RWPE1 (cell line): Measurements from ENCODE around the gene UST.

Experiments used
- CTCF ChIA-PET: fragments of 350-600 bp; sonication (Branson Sonifier 250); formaldehyde crosslinking; extraction: SDS; loops from one replicate; lab custom pipeline; 2021; lab: Yijun Ruan, JAX
- POLR2A ChIA-PET: fragments of 400-600 bp; formaldehyde crosslinking; extraction: SDS; loops from one replicate; lab custom pipeline; 2020; ENCODE audit warnings: antibody characterized with exemption; ENCODE audit not compliant: low non-redundant PET; lab: Yijun Ruan, JAX
- DNase-seq: peaks from one replicate; pipeline ENCODE4 v3.0.0; 2012; ENCODE audit warnings: low spot score
- H3K27ac ChIP-seq: fragments of 450-650 bp; 2 replicates; pipeline ENCODE4 v1.5.1; 2017
- TF ChIP-seq, protein P1 (sequence below): fragments of 450-650 bp; conservative IDR thresholded peaks from 2 replicates; pipeline ENCODE4 v1.5.1; 2017; ENCODE audit warnings: low read depth, mild to moderate bottlenecking

Gene UST

DNA sequence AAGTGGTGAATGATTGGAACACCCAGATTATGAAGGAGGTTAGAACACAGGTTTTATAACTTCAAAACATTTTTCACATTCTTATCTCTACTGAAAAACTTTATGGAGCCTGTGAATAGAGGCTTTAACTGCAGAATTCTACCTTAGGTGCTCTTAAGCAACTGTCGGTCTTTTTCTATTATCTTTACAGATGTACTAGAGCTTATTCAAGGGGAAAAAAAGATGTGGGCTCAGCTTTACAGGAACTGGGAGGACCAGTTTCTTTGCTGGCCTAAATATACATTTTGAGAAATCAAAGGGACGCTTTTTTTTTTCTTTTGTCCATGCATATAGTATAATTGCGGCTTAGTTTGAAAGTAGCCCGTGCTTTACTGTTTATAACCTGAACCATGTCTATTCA, 58.9 kb downstream of the UST start:
- DNase-seq = no peak
- TF ChIP-seq, protein P1, sequence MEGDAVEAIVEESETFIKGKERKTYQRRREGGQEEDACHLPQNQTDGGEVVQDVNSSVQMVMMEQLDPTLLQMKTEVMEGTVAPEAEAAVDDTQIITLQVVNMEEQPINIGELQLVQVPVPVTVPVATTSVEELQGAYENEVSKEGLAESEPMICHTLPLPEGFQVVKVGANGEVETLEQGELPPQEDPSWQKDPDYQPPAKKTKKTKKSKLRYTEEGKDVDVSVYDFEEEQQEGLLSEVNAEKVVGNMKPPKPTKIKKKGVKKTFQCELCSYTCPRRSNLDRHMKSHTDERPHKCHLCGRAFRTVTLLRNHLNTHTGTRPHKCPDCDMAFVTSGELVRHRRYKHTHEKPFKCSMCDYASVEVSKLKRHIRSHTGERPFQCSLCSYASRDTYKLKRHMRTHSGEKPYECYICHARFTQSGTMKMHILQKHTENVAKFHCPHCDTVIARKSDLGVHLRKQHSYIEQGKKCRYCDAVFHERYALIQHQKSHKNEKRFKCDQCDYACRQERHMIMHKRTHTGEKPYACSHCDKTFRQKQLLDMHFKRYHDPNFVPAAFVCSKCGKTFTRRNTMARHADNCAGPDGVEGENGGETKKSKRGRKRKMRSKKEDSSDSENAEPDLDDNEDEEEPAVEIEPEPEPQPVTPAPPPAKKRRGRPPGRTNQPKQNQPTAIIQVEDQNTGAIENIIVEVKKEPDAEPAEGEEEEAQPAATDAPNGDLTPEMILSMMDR = no peak
- ChIA-PET POLR2A (no interaction called here), CTCF (no interaction called here)
- H3K27ac ChIP-seq = no peak overlapping the region

DNA sequence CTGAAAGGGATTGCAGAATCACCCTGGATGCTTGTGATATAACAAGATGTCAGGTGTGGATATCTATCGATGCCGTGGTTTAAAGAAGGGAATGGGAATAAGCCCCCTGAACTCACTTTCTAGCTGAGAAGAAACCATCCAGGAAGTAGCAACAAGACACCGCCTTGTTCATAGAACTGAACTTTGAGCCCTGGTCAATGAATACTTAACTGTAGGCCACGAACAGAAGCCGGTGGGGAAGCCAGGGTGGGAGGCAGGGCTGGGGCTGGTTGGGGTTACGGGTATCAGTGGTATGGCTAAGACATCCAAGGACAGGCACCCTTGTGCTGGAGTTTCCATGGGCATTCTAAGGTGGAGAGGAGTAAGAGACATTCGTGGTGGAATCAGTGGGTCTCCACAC, 61.0 kb downstream of the UST start:
- CTCF ChIA-PET = no interaction called here

DNA sequence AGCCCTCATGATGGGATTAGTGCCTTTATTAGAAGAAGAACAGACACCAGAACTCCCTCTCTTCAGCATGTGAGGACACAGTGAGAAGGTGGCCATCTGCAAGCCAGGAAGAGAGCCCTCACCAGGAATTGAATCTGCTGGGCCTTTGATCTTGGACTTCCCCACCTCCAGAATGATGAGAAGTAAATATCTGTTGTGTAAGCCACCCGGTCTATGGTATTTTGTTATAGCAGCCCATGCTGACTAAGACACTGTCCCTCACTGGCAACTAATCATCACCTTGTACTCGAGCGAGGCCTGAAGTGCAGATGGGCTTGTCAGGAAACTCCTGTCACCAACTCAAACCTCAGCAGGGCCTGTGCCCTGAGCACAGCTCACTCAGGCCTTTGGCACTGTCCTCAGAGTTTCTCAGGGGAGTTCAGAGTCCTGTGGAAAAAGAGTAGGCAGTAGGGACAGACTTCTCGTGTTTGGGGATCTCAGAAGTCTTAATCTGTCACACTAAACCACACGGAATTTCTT, 62.0 kb downstream of the UST start:
- ChIA-PET POLR2A (no interaction called here), CTCF (no interaction called here)
- no peak overlapping the region for H3K27ac ChIP-seq
- DNase-seq = no peak
- TF ChIP-seq, protein P1 = no peak

More for the DNA sequence above, 61.0 kb downstream of the UST start:
- DNase-seq = no peak
- TF ChIP-seq, protein P1 = no peak
- POLR2A ChIA-PET = no interaction called here
- H3K27ac ChIP-seq = no peak overlapping the region

GRCh38 chr6:148811459-148811858, 64.6 kb downstream of the UST start:
- TF ChIP-seq, protein P1 = no peak
- ChIA-PET POLR2A (no interaction called here), CTCF (no interaction called here)
- no peak for DNase-seq
- H3K27ac ChIP-seq = no peak overlapping the region

DNA sequence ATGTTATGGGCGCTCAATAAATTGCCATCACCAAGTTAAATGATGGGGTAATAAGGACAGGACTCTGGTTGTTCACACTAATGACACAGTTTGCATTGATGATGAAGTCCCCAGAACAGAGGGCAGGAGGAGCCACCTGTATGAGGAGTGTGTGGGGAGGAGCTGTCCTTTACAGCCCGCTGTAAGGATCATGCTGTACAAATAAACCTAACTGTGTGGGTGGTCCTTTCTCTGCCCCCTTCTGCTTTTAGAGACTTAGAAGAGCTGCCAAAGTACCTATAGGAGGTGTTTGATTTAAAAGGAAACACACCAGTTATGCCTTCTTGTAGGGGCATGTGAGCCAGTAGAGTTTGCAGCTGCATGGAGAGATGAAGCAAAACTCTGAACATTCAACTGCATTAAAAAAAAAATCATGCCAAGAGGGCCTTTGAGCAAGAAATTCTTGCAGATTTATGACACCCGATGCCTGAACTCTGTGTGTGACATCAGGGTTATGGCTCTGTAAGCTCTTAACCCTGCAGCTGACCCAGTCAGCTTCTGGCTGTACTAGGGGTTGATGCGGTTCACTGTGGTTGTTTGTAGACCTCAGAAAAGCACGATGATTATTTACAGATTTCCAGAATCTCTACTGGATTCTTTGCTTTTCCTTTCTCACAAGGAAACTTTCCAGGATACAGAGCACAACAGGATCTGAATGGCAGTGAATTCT, 67.4 kb downstream of the UST start:
- TF ChIP-seq, protein P1 = no peak
- ChIA-PET POLR2A (no interaction called here), CTCF (no interaction called here)
- H3K27ac ChIP-seq = no peak overlapping the region
- DNase-seq = no peak

GRCh38 chr6:148814869-148815268, 68.0 kb downstream of the UST start:
- TF ChIP-seq, protein P1 = no peak
- CTCF ChIA-PET = no interaction called here
- DNase-seq = no peak
- H3K27ac ChIP-seq = no peak overlapping the region
- POLR2A ChIA-PET = no interaction called here
